Stimulated activated CD8-positive, alpha-beta memory T cell treated with anti-CD3 and anti-CD28 coated beads, Interleukin-4, amount 100 ng/mL, for 1 hour (primary cell): Measurements from ENCODE around the gene HPCAL1.
"Not testable (repeated sequence)": the region's sequence is repeated elsewhere in the genome, so short reads cannot be mapped to it uniquely, and the experiment has no call there.

Experiments used
- DNase-seq, 2 donors: peaks; one replicate each; pipeline ENCODE4 v3.0.0-alpha.2; 2020; ENCODE audit warnings: low read depth in 2 of 2, low spot score in 1 of 2

HPCAL1 gene

DNA sequence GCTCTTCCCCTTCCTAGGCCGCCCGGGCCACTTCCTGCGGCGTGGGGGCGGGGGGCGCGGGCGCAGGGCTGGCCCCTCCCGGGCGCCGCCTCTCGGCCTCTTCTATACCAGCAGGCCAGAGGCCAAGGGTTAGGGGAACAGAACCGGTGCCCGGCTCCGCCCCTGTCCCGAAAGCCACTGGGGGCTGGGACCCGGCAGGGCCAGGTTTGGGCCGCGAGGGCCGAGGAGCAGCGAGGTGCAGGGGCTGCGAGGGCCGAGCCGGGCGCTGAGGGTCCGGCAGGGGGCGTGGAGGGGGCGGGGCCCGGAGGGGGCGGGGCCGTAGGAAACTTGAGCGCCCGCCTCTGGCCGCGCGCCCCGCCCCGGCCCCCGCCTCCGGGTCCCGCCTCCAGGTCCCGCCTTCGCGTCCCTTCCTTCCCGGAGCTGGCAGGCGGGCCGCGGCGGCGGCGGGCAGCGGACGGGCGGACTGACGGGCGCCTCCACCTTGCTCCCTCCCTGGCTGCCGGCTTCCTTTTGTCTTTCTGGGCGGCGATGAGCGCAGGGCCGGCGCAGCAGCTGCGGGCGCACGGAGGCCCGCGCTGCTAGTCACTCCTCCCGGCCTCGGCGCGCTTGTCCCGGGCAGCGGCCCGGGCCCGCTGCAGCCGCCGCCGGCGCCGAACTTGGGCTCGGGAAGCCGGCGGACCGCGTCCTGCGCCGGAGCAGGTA, at the start of gene HPCAL1:
Gene HPCAL1, plus strand, starts transcription at position 426 of the 702 bp plus-strand sequence. CDS start 116,854 bp downstream, outside the sequence.
- DNase-seq: peak; percentile 55 to 67

DNA sequence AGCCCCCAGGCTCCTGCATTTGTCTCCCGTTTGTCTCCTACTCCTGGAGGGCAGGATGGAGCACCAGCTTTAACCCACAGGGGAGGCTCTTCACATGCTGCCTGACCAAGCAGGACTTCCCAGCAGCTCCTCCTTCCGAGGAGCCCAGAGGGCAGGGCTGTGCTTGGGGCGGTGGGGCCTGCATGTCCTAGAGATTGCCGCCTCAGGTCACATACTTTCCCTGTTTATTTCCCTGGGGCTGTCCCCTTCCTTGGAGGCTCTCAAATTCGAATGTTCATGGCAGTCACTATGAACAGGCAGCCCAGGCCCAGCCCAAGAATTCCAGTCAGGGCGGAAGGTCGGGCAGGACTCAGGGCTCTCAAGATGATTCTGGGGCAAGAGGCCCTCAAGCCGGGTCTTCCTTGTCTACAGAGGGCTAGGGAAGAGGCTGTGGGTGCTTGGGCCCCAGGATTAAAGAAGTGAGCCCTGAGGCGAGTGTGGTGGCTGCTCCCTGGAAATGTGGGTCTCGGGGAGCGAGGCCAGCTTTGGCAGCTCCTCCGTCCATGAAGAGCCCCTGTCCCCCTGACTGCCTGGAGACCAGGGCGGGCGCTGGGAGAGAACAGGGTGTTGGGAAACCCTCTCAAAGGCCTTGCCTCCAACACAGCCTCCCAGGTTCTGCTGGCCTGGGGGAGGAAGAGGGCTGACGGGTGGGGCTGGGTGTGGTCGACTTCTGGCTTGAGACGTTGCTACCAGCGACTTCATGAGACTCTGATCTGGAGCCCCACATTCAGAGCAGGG, 48.9 kb upstream of the HPCAL1 start:
- no peak for DNase-seq

DNA sequence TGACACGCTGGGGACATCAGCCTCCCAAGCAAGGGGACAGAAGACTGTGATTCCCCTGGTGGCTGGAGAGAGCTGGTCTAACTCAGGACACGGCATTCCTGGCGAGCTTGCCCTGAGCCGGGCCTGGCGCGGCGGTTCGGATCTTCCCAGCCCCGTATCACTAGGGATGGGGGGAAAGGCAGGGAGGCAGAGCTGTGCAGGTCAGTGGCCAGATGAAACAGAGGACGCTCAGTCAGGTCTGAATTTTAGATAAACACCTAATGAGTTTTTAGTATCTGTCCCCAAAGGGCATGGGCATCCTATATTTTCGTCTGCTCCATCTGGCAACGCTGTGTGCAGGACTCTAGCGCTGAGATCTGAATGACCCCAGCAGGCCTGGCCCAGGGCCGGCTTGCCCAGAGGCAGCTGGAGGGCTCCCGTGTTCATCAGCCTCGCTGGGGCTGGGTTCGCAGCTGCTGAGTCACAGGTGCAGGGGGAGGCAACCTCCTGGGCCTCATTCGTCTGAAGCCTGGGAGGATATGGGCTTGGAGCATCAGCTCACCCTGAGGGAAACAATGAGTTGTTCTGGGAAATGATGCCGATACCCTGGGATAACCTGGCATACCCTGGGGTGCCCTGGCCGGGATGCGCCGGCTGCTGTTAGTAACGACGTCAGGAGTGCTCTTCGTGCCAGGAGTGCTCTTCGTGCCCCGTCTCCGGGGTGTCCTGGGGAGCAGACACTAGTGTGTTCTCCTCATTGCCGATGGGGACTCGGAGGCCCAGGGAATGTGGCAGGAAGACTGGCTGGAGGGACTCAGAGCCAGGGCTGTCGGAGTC, 48.1 kb upstream of the HPCAL1 start:
- no peak for DNase-seq

DNA sequence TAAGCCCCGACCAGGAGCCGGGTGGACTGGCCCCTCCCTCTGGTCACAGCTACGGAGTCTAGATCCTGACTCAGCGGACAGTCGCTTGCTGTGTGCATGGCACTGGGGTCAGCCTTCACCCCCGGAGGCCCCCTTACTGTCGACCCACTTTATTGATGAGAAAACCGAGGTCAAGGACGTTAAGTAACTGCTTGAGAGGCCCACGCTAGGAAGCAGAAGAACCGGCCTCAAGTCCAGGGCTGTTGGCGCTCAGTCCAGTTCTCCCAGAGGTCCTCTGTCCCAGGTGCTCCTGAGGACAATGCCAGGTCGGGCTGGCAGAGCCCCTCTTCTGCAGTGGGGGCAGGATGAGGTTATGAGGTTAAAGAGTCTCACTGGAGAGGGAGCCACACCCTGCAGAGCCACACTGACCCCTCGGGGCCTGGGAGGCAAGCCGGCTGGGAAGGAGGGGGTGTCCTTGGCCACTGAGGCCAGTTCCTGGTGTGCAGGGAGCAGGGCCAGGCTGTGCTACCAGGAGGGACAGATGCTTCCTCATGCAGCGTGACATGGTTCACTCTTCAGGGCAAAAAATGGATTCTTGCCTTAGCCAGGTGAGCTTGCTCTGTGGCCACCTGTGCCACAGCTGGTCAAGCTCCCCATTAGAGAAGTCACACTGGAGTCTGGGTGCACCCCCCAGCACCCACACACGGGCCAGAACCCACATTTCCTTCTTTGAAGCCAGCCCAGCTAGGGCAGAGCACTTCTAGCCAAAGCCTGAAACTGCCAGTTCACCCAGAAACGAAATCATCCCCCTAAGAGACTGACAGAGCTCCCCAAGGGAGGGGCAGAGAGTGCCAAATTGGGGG, 47.3 kb upstream of the HPCAL1 start:
- DNase-seq: no peak

DNA sequence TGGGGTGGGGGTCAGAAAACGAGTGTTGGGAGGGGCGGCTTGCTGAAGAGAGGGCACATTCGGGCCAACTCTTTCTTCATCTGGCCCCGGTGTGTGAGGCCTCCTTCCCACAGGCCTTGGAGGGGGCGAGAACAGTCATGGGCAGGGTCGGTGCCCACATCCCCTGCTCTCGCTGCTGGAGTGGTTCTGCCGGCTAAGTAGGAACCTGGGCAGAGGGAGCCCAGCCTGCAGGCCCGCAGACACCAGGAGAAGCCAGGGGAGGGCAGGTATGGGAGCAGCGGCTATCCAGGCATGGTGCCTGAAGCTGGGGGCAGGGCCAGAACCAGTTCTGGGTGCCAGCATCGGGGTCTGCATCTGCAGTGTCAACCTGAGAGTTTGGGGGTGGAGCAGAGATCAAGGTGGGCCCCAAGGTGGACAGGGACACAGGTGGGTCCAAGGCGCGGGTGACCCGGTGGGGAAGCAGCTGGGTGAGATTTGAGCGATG, 46.6 kb upstream of the HPCAL1 start:
- no peak for DNase-seq

DNA sequence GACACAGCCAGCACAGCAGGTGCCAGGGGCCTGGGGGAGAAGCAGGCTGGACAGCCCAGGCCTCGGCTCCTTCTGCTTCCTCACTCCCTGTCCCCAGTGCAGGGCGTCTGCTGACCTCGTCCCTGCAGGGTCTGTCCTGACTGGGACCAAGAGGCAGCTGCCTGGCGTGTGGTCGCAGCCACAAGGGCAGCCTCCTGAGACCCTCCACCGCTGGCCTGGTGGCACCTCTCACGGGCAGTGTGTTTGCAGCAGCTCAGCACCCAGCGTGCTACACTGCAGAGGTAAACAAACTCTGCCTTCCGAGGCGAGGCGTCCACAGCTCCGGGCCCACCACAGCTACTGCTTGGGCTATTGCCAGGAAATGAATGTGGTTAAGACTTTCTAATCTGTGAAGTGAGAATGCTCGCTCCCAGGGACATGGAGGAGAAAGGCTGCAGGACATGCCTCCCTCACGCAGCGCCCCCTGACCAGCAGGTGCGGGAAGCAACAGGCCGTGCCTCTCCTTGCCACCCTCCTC, 46.1 kb upstream of the HPCAL1 start:
- no peak for DNase-seq

DNA sequence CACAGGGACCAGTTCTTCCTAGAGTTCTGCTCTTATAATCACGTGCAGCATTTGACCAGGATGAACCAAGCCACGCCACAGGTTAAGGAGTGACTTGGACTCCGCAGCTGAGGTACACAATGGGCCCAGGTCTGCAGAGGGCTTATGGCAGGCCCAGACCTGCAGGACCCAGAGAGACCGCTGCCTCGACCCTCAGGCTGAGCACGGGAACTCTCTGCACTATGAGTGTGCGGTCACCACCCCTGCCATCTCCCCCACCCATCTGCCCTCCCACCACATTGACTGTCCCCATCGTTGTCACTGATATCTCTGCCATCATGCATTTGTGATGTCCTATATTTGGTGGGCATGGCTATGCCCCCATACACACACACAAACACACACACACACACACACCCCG, 45.7 kb upstream of the HPCAL1 start:
- DNase-seq: no peak

DNA sequence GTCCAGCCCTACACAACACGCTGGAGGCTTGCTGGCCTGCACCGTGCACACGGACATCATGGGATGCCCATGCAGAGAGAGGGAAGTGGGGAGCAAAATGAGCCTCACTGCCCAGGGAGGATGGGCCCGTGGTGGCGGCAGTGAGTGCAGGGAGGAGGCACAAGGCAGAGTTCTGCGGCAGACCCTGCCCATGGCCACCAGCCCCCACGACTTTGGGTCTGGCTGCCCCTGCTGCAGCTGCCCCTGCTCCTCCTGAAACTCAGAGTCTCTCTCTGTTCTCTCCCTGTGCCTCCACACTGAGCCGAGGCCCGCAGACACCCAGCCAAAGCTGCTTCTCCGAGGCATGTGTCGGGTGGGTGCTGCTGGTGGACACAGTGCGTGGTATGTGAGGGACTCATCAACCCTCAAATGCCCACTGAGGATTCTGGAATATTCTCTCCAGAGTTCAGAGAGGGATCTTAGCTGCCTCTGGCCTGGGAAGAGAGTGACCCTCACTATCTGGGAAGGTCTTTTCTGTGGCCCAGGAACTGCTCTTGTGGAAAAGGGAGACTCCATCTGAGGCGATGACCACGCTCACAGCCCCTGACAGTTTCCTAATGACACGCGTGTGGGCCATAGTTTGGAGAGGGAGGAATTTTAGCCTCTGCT, 45.1 kb upstream of the HPCAL1 start:
- DNase-seq: no peak

DNA sequence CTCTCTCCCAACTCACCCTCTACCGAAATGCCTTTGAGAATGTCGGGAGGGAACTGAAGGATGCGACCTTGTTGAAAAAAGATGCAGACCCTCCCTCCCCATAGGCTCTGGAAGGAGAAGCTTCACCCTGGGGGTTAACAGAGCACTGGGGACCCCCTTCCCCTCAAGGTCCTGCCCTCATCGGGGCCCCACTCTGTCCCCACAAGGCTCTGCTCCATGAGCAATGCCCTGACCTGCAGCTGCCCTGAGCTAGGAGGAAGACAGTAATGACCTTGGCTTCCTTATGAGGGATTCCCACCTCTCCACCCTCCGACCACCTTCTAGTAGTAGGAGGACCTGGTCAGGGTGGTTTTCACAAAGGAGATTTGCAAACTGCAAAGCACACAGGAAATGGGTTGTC, 44.4 kb upstream of the HPCAL1 start:
- no peak for DNase-seq

DNA sequence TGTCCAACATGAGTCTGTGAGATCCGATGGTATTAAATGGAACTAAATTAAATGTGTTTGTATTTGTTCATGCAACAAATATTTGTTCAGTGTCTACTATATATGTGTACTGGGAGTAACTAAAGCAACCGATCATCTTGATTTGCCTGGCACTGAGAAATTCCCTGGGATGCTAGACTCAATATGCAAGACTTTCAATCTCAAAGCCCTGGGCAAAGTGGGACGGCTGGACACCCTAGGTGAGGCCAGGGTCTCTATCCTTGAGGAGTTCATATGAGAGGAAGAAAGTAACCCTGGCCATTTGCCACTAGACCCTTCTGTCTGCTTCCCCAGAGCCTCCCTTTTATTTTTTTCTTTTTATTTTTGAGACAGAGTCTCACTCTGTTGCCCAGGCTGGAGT, 44.0 kb upstream of the HPCAL1 start:
- no peak for DNase-seq

DNA sequence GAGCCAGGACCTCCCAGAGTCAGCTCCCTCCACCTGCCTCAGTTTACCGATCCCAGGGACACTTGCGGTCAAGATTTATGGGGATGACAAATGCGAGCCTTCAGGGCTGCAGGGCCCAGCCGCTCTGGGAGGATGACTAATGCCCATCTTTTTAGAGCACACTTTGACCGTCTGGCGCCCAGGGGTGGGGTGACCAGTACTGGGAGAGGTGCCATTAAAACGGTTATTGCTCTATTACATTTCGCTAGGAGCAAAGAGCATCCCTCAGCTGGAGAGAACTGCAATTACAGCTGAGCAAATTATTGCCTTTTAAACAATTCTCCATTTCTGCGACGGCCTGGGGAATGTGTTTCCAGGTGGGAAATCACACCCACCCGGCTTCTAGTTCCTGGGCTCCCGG, 42.6 kb upstream of the HPCAL1 start:
- DNase-seq: no peak

DNA sequence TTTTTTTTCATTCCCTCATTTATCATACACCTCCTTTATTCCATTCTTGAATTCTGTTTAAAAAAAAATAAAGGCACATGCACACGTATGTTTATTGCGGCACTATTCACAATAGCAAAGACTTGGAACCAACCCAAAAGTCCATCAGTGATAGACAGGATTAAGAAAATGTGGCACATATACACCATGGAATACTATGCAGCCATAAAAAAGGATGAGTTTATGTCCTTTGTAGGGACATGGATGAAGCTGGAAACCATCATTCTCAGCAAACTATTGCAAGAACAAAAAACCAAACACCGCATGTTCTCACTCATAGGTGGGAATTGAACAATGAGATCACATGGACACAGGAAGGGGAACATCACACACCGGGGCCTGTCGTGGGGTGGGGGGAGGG, 39.2 kb upstream of the HPCAL1 start:
- DNase-seq: not testable (repeated sequence)

DNA sequence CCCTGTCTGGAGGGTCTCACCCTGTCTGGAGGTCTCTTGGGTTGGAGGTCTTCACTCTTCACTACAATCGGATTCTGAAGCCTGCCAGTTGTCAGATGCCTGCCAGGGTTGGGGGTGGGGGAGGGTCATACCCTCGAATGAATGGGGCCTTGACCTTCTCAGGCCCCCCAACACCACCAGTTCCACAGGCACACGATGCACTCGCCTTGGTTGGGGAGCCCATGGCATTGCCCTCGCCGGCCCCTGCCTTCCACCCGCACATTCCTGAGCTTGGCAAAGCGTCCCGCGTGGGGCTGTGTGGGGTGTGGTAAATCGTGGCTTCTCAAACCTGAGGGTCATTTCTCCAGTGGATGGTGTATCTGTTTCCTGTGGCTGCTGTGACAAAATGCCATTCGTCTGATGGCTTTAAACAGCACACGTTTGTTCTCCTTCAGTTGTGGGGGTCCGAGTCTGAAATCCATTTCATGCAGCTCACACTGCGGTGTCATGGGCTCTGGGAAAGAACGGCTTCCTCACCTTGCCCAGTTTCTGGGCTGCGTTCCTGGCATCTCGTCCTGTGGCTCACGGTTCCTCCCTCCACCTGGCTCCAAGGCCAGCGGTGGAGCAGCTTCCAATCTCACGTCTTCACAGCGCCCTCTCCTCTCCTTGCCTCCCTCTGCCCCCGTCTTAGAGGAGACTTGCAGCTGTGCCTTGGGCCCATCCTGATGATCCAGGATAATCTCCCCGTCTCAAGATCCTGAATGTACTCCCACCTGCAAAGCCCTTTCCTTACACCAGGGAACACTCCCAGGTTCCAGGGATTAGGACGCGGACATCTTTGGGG, 38.0 kb upstream of the HPCAL1 start:
- no peak for DNase-seq

DNA sequence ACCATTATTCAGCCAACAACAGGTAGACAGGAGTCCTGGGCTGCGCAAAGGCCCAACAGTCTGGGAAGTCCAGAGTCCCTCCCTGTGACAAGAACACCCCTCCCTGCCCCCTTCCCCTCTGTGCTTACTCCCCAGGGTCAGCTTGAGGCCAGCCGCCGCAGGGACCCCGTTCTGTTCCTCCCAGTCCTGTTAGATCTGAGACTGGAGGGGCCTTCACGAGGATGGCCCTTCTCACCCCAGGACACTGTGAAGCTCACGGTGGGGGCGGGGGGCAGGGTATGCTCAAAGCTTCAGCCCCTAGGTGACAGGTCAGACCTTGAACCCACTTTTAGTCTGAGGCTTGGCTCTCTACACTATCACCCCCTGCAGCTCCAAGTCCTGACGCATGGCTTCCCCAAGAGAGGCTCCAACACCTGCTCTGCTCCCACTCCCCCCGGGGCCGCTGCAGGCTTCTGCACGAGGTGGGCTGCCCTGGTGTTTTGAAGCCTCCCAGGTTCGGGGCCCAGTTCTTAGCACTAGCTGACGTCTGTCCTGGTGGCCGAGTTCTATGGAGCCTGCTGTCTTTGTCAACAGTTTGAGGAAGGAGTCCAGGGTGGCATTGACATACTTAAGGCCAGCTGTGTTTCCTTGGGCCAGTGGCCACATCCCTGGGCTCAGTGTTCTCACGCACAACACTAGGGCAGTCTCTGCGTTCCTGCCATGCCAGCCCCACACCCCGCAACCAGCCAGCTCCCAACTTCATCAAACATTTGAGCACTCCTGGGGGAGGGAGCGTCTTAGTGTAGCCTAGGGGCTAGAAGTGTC, 37.2 kb upstream of the HPCAL1 start:
- no peak for DNase-seq

DNA sequence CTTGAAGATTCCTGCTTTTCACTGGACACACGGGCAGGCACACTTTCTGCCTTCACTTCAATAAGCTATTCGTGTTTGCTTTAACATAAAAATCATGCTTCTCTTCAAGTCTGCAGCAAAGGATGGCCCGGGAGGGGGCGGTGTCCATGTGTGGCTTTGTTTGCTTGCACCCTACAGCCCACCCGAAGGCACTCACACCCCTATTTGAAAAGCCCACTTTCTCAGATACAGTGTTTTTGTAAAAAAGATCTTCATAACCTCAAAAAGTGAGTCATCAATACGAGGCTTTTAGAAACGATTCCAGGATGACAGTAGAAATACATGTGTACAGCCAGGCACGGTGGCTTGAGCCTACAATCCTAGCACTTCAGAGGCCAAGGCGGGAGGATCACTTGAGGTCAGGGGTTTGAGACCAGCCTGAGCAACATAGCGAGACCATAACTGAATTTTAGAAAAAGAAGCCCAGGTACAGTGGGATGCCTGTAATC, 36.5 kb upstream of the HPCAL1 start:
- DNase-seq: no peak

DNA sequence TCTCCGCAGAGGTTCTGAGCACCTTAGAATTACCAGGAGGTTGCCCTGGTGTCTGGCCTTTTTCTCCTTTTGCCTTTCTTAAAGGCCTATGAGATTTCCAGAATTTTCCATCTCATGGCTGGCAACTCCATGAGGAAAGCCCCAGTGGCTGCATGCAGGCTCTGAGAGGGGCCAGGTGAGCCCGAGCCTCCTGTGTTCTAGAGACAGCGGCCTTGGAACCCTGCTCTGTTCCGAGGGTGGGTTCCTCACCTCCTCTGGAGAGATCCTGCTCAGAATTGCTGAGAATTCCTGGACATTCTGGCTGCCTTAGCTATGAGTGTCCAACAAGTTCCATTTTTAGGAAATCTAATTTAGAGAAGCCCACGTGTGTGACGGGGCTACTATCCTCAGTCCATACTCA, 35.7 kb upstream of the HPCAL1 start:
- no peak for DNase-seq

DNA sequence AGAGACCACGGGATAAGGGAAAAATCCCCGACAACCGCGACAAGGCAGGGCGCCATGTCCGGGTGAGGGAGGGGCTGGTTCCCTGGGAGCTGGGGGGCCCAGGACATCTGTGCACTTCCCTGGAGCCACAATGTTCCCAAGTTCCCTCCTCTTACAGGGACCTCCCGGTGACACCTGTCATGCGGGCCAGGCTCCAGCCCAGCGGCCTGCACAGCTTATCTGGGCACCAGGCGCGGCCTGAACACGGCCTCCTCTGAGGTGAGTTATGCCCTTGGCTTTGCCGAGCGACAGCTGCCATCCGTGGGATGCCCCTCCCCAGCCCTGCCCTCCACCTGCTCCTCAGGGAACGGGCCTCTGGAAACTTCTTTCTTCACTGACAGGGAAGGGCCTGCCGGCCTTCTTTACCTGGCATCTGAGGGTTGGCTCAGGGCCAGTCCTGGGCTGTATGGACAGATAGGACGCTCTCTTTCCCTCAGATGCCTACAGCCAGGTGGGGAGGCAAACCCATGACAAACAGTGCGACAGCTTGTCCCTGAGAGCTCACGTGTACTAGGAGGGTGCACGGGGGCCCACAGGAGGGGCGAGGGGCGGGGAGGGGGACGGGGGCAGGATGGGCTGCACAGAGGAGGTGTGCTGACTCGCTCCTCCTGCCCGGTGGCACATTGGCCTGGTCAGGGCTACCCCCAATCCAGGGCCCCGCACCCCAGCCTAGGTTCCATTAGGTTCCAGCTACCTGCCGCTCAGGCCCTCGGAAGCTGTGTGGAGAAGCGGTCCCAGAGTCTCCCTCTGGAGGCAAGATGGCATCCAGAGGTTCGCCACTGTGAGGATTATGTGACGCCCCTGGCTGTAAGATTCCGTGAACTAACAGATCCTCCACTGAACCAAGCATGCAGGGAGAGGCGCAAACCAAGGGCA, 34.9 kb upstream of the HPCAL1 start:
- DNase-seq: no peak
